ENCODE measurements around the gene NR3C1.

GRCh38 chr5:143379606-143380005 lies 23.9 kb downstream of the NR3C1 start:
- TF ChIP-seq CREB5 (CRISPR knock-in tag; IDR thresholded peaks at IDR 0.05; ENCODE audit: low read depth): no peak
- TF ChIP-seq PATZ1 (CRISPR knock-in tag; IDR thresholded peaks at IDR 0.05; ENCODE audit: borderline replicate concordance): no peak
- no peak for TF ChIP-seq OSR1 (CRISPR knock-in tag; IDR thresholded peaks at IDR 0.05)
- no peak for TF ChIP-seq ISL1 (CRISPR knock-in tag; IDR thresholded peaks at IDR 0.05)

Data from SK-N-SH treated with all-trans-retinoic acid at 6 μM for 48 hours (cell line).